ENCODE measurements around the gene TTYH2. TPM values are rescaled to one million over a fixed set of nuclear protein-coding genes. Genes with fewer than 3 reads are reported as not detected.

Gene TTYH2, protein sequence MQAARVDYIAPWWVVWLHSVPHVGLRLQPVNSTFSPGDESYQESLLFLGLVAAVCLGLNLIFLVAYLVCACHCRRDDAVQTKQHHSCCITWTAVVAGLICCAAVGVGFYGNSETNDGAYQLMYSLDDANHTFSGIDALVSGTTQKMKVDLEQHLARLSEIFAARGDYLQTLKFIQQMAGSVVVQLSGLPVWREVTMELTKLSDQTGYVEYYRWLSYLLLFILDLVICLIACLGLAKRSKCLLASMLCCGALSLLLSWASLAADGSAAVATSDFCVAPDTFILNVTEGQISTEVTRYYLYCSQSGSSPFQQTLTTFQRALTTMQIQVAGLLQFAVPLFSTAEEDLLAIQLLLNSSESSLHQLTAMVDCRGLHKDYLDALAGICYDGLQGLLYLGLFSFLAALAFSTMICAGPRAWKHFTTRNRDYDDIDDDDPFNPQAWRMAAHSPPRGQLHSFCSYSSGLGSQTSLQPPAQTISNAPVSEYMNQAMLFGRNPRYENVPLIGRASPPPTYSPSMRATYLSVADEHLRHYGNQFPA
- total RNA-seq = 1.6 to 2.1 TPM (median 1.9 TPM) in 3 replicates
- long read RNA-seq, transcript TTYH2-201 (14 exons, 3,490 nt) = major isoform, 10 of 13 reads
- long read RNA-seq, partial matches to known transcripts = 2 of 13 reads
- long read RNA-seq, other reads (novel, unspliced or antisense) = 1 of 13 reads

DNA sequence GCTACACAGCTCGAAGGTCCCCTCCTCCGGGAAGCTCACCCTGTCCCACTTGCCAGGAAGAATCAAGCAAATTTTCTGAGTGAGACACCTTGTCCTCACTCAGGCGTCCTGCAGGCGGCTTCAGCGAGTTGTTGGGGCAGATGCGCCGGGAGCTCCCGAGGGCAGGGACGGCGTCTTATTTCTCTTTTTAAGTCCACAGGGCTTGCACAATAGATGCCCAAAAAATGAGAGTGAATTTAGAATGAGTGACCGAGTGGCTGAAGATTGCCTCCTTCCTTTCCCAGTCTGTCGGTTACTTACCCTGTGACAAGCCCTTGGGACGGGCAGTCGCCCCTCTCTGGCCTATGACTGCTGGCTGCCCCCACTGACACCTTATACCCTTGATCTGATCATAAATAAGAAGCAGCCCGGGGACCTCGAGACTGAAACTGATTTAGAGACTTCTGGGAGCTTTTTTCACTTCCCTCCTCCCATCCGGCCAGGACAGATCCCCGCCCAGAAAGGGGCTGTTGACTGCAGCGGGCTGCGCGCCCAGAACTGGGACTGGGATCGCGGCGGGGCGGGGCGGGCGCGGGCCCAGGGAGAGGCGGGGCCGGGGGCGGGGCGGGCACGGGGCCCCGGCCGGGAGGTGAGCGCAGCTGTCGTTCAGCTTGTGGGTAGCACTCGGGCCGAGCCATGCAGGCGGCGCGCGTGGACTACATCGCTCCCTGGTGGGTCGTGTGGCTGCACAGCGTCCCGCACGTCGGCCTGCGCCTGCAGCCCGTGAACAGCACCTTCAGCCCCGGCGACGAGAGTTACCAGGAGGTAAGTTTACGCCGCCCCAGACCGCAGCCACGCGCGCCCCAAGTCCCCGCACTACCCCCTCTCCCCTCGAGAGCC lies at the start of gene TTYH2:
TSS of gene TTYH2 (plus strand) at position 659 of the 879 bp plus-strand sequence. CDS start at position 676, 17 bp downstream.
- TF ChIP-seq, protein P1, sequence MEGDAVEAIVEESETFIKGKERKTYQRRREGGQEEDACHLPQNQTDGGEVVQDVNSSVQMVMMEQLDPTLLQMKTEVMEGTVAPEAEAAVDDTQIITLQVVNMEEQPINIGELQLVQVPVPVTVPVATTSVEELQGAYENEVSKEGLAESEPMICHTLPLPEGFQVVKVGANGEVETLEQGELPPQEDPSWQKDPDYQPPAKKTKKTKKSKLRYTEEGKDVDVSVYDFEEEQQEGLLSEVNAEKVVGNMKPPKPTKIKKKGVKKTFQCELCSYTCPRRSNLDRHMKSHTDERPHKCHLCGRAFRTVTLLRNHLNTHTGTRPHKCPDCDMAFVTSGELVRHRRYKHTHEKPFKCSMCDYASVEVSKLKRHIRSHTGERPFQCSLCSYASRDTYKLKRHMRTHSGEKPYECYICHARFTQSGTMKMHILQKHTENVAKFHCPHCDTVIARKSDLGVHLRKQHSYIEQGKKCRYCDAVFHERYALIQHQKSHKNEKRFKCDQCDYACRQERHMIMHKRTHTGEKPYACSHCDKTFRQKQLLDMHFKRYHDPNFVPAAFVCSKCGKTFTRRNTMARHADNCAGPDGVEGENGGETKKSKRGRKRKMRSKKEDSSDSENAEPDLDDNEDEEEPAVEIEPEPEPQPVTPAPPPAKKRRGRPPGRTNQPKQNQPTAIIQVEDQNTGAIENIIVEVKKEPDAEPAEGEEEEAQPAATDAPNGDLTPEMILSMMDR (IDR thresholded peaks at IDR 0.05) = peak; percentile 64
- no peak for DNase-seq (ENCODE audit: low spot score)
- no peaks in the 10 kb centered on the region for H3K27me3 Mint-ChIP-seq (ENCODE audit: low read depth)
- H3K9me3 Mint-ChIP-seq (ENCODE audit: low read depth) = no peaks in the 10 kb centered on the region
- H3K4me1 Mint-ChIP-seq (ENCODE audit: low read depth) = peaks cover 32% of the 10 kb centered on the region
- peak within 1 kb of the TSS; percentile 65 for H3K27ac Mint-ChIP-seq (ENCODE audit: unreplicated experiment)
- H3K36me3 Mint-ChIP-seq (ENCODE audit: low read depth) = peaks cover 18% of the 10 kb centered on the region
- peak within 1 kb of the TSS; percentile 85 for H3K4me3 Mint-ChIP-seq (ENCODE audit: unreplicated experiment)

DNA sequence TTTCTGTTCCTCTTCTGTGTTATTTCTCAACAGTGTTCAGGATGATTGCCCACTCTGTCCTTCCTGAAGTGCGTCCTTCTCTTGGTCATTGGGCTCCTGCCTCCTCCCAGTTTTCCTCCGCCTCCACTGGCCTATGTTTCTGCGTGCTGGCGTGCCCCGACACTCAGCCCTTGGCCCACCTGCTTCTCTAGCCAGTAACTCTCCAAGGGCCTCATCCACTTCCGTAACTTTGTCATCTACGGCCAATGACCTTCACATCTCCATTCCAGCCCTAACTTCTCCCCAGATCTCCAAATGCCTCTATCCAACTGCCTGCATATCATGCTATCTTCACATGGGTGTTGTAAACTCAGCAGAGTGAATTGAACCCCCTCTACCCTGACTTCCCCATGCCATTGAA lies 49.5 kb upstream of the TTYH2 start:
- TF ChIP-seq, protein P1 (IDR thresholded peaks at IDR 0.05) = no peak
- H3K4me3 Mint-ChIP-seq (ENCODE audit: unreplicated experiment) = no peak overlapping the region
- no peaks in the 10 kb centered on the region for H3K36me3 Mint-ChIP-seq (ENCODE audit: low read depth)
- no peaks in the 10 kb centered on the region for H3K4me1 Mint-ChIP-seq (ENCODE audit: low read depth)
- peaks cover 6% of the 10 kb centered on the region for H3K9me3 Mint-ChIP-seq (ENCODE audit: low read depth)
- DNase-seq (ENCODE audit: low spot score) = no peak
- H3K27ac Mint-ChIP-seq (ENCODE audit: unreplicated experiment) = no peak overlapping the region
- peaks cover 29% of the 10 kb centered on the region for H3K27me3 Mint-ChIP-seq (ENCODE audit: low read depth)

DNA sequence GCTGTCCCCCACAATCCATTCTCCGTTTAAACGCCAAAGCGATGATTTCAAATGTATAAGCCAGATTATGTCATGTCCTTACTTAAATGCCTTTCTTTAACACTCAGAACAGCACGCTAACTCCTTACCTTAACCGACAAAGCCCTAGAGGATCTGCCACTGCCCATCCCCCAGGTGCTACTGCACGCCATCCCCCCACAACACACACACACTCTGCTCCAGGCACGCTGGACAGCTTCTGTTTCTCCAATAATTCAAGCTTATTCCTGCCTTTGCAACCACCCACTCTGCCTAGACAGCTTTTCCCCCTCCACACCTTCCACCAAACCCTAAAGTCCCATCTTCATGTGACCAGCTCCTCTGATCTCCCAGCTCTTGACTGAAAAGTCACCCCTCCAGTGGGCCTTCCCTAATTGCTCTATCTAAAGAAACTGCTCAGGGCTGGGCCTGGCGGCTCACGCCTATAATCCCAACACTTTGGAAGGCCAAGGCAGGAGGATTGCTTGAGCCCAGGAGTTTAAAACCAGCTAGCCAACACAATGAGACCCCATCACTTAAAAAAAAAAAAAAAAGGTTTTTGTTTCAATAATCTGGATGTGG lies 48.8 kb upstream of the TTYH2 start:
- Mint-ChIP-seq H3K4me1 (ENCODE audit: low read depth) (no peaks in the 10 kb centered on the region), H3K9me3 (ENCODE audit: low read depth) (peaks cover 6% of the 10 kb centered on the region), H3K27me3 (ENCODE audit: low read depth) (peaks cover 32% of the 10 kb centered on the region), H3K36me3 (ENCODE audit: low read depth) (no peaks in the 10 kb centered on the region), H3K4me3 (ENCODE audit: unreplicated experiment) (no peak overlapping the region), H3K27ac (ENCODE audit: unreplicated experiment) (no peak overlapping the region)
- TF ChIP-seq, protein P1 (IDR thresholded peaks at IDR 0.05) = no peak
- DNase-seq (ENCODE audit: low spot score) = no peak

DNA sequence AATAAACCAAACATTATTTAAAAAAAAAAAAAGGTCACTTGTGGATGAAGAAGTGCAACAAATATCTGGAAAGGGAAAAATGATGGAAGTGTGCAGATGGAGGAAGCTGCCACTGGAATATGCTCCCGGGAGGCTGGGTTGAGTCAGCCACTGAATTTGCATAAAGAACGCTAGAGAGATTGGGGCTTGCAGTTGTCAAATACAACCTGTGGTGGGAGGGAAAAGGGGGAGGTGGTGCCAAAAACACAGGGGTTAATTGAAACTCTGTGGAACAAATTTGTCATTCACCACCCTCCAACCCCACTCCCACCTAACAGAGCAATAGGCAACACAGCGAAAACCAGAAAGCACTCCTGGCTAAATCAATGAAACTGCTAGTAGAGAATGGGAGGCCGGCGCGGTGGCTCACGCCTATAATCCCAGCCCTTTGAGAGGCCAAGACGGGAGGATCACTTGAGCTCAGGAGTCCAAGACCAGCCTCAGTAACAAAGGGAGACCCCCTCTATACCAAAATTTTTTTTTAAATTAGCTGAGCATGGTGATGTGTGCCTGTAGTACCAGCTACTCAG lies 47.5 kb upstream of the TTYH2 start:
- TF ChIP-seq, protein P1 (IDR thresholded peaks at IDR 0.05) = no peak
- H3K27me3 Mint-ChIP-seq (ENCODE audit: low read depth) = peaks cover 40% of the 10 kb centered on the region
- H3K4me1 Mint-ChIP-seq (ENCODE audit: low read depth) = no peaks in the 10 kb centered on the region
- no peak overlapping the region for H3K4me3 Mint-ChIP-seq (ENCODE audit: unreplicated experiment)
- no peak overlapping the region for H3K27ac Mint-ChIP-seq (ENCODE audit: unreplicated experiment)
- H3K36me3 Mint-ChIP-seq (ENCODE audit: low read depth) = no peaks in the 10 kb centered on the region
- DNase-seq (ENCODE audit: low spot score) = no peak
- peaks cover 6% of the 10 kb centered on the region for H3K9me3 Mint-ChIP-seq (ENCODE audit: low read depth)
